GM20000 (cell line): ENCODE data around the gene CXCR3.
"Not testable (repeated sequence)": the region's sequence is repeated elsewhere in the genome, so short reads cannot be mapped to it uniquely, and the experiment has no call there.

Experiments
- DNase-seq: peaks from one replicate; pipeline ENCODE4 v3.0.0; 2012; ENCODE audit warnings: low spot score
- CTCF ChIP-seq: IDR thresholded peaks from 2 replicates; pipeline ENCODE4 v1.5.1; 2012; ENCODE audit warnings: mild to moderate bottlenecking, control low read depth; ENCODE audit errors: extremely low read depth, missing control alignments

The CXCR3 gene

GRCh38 chrX:71581210-71581609, 37.1 kb downstream of the CXCR3 start:
- no peak for TF ChIP-seq CTCF
- no peak for DNase-seq

- no peak for DNase-seq
- TF ChIP-seq CTCF = no peak
Observed at GRCh38 chrX:71579990-71580380, 38.3 kb downstream of the CXCR3 start.

GRCh38 chrX:71579136-71579989, 38.9 kb downstream of the CXCR3 start:
- no peak for TF ChIP-seq CTCF
- DNase-seq = peak; percentile 5

GRCh38 chrX:71578253-71579135, 39.8 kb downstream of the CXCR3 start, which contains the start of gene GCNA:
GCNA (plus strand) TSS chrX:71578437; CDS start chrX:71580822, 2,385 bp downstream.
- no peak for TF ChIP-seq CTCF
- peak; percentile 12 for DNase-seq

GRCh38 chrX:71577682-71578081, 40.6 kb downstream of the CXCR3 start:
- DNase-seq = no peak
- TF ChIP-seq CTCF = no peak

- no peak for TF ChIP-seq CTCF
- DNase-seq = no peak
Observed at GRCh38 chrX:71573590-71573989, 44.7 kb downstream of the CXCR3 start.

- not testable (repeated sequence) for DNase-seq
Observed at GRCh38 chrX:71571390-71571789, 46.9 kb downstream of the CXCR3 start.
